ENCODE data around the gene USP17L11. TPM values are rescaled to one million over a fixed set of nuclear protein-coding genes. Genes with fewer than 3 reads are reported as not detected.
"Not testable (repeated sequence)": the region's sequence is repeated elsewhere in the genome, so short reads cannot be mapped to it uniquely, and the experiment has no call there.

The USP17L11 gene
- total RNA-seq: not detected
- long read RNA-seq: 0 reads

- H3K9me3 ChIP-seq (replicated peaks); H3K27ac ChIP-seq (replicated peaks); intact Hi-C loops (cut with micrococcal nuclease); H3K27me3 ChIP-seq (ENCODE audit: low read depth); DNase-seq; H3K36me3 ChIP-seq; H3K4me3 ChIP-seq; H3K4me1 ChIP-seq: not testable (repeated sequence)
Measured at GRCh38 chr4:9215105-9215504, at the start of gene USP17L11. TSS of gene USP17L11 (plus strand) at chr4:9215405. CDS start at chr4:9215405, 0 bp downstream.

GRCh38 chr4:9165990-9166389, 49.2 kb upstream of the USP17L11 start:
- H3K27me3 ChIP-seq (ENCODE audit: low read depth); H3K4me3 ChIP-seq; H3K27ac ChIP-seq (replicated peaks); intact Hi-C loops (cut with micrococcal nuclease); H3K4me1 ChIP-seq; H3K36me3 ChIP-seq; H3K9me3 ChIP-seq (replicated peaks); DNase-seq: not testable (repeated sequence)

DNA sequence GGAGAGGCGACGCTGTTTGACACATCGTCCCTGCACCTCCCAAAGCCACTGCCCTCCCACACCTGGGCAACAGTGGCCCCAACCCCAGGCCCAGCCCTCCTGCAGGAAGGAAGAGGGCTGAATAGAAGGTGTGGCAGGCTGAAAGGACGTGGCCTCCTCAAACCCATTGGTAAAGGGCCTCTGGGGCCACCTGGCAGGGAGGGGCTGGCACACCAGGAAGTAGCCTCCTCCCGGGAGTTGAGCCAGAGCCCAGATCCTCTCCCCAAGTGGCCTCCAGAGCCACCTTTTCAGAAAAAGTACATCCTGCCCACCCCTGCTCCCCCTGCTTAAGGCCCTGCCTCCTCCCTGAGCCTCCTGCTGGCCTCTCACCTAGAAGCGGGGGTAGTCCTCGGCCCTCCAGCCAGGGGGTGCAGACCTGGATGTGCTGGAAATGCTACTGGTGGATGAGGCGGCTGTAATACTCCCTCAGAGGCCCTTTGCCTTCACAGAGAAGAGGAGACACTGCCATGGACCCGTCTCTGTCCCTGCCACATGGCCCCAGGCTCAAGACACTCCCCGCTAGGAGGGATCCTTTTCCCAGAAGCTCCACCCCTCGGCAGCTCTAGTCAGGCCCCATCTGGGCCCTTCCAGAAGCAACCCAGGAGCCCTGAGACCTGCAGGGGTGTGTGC, 45.3 kb upstream of the USP17L11 start, which contains the start of gene FAM90A26:
TSS of gene FAM90A26 (plus strand) at position 619 of the 669 bp plus-strand sequence. CDS start 2,764 bp downstream, outside the sequence.
- intact Hi-C loops (cut with micrococcal nuclease); H3K4me1 ChIP-seq; H3K36me3 ChIP-seq; H3K4me3 ChIP-seq; H3K9me3 ChIP-seq (replicated peaks); H3K27me3 ChIP-seq (ENCODE audit: low read depth); DNase-seq; H3K27ac ChIP-seq (replicated peaks): not testable (repeated sequence)

- DNase-seq; H3K9me3 ChIP-seq (replicated peaks); H3K27me3 ChIP-seq (ENCODE audit: low read depth); H3K27ac ChIP-seq (replicated peaks); H3K36me3 ChIP-seq; intact Hi-C loops (cut with micrococcal nuclease); H3K4me3 ChIP-seq; H3K4me1 ChIP-seq: not testable (repeated sequence)
Measured at GRCh38 chr4:9210357-9210756, 4.8 kb upstream of the USP17L11 start, which contains the start of gene USP17L10. TSS of gene USP17L10 (plus strand) at chr4:9210657. CDS start at chr4:9210657, 0 bp downstream.

DNA sequence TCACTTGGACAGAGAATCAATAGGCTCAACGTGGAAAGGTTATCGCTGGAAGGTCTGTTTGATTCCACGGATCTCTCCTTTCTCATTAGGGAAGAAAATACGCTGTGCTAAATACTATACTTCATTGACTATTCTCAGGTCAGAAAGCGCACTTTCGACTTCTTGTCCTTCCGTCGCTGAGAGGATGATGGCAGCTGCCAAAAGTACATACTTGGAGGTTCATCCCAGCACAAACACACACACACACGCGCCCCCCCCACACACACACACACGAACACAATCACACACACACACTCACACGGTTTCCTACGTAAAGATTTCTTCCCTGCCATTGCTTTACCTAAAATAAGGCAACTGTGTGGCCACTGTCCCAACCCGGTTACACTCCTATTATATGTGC, 504 bp upstream of the USP17L11 start:
- H3K4me3 ChIP-seq; H3K27me3 ChIP-seq (ENCODE audit: low read depth); H3K27ac ChIP-seq (replicated peaks); H3K9me3 ChIP-seq (replicated peaks); intact Hi-C loops (cut with micrococcal nuclease); DNase-seq; H3K36me3 ChIP-seq; H3K4me1 ChIP-seq: not testable (repeated sequence)

GRCh38 chr4:9219852-9220251, 4.6 kb downstream of the USP17L11 start, which contains the start of gene USP17L12:
TSS of gene USP17L12 (plus strand) at chr4:9220152. CDS start at chr4:9220152, 0 bp downstream.
- H3K4me3 ChIP-seq; H3K9me3 ChIP-seq (replicated peaks); H3K36me3 ChIP-seq; H3K27me3 ChIP-seq (ENCODE audit: low read depth); DNase-seq; H3K27ac ChIP-seq (replicated peaks); intact Hi-C loops (cut with micrococcal nuclease); H3K4me1 ChIP-seq: not testable (repeated sequence)

DNA sequence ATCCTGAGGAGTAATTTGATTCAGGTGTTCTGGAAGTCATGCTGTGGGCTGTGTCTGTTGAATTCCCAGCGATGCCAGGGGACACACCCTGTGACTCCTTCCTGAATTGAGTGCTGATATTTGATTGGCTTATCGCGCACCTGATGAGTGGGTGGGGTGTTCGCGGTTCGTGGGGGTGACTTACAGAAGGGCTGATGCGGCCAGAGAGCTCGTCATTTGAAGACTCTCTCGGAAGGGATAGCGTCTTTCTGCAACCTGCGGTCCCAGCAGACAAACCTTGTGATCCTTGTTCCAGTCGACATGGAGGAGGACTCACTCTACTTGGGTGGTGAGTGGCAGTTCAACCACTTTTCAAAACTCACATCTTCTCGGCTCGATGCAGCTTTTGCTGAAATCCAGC, 9.4 kb downstream of the USP17L11 start, which contains the start of gene USP17L13:
TSS of gene USP17L13 (plus strand) at position 301 of the 400 bp plus-strand sequence. CDS start at position 301, 0 bp downstream.
- H3K27me3 ChIP-seq (ENCODE audit: low read depth); H3K36me3 ChIP-seq; DNase-seq; intact Hi-C loops (cut with micrococcal nuclease); H3K4me1 ChIP-seq; H3K4me3 ChIP-seq; H3K9me3 ChIP-seq (replicated peaks); H3K27ac ChIP-seq (replicated peaks): not testable (repeated sequence)

DNA sequence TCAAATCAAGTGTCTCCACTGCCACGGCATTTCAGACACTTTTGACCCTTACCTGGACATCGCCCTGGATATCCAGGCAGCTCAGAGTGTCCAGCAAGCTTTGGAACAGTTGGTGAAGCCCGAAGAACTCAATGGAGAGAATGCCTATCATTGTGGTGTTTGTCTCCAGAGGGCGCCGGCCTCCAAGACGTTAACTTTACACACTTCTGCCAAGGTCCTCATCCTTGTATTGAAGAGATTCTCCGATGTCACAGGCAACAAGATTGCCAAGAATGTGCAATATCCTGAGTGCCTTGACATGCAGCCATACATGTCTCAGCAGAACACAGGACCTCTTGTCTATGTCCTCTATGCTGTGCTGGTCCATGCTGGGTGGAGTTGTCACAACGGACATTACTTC, 15.0 kb downstream of the USP17L11 start:
- H3K4me1 ChIP-seq; DNase-seq; H3K27ac ChIP-seq (replicated peaks); H3K4me3 ChIP-seq; H3K9me3 ChIP-seq (replicated peaks); intact Hi-C loops (cut with micrococcal nuclease); H3K27me3 ChIP-seq (ENCODE audit: low read depth); H3K36me3 ChIP-seq: not testable (repeated sequence)

- H3K36me3 ChIP-seq; H3K9me3 ChIP-seq (replicated peaks); DNase-seq; H3K4me1 ChIP-seq; H3K4me3 ChIP-seq; H3K27ac ChIP-seq (replicated peaks); intact Hi-C loops (cut with micrococcal nuclease); H3K27me3 ChIP-seq (ENCODE audit: low read depth): not testable (repeated sequence)
Measured at GRCh38 chr4:9234085-9234484, 18.9 kb downstream of the USP17L11 start, which contains the start of gene USP17L15. TSS of gene USP17L15 (plus strand) at chr4:9234385. CDS start at chr4:9234385, 0 bp downstream.

DNA sequence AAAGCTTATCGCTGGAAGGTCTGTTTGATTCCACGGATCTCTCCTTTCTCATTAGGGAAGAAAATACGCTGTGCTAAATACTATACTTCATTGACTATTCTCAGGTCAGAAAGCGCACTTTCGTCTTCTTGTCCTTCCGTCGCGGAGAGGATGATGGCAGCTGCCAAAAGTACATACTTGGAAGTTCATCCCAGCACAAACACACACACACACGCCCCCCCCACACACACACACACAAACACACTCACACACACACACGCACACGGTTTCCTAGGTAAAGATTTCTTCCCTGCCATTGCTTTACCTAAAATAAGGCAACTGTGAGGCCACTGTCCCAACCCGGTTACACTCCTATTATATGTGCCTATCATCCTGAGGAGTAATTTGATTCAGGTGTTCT, 23.3 kb downstream of the USP17L11 start:
- H3K4me1 ChIP-seq; H3K4me3 ChIP-seq; H3K27ac ChIP-seq (replicated peaks); intact Hi-C loops (cut with micrococcal nuclease); H3K9me3 ChIP-seq (replicated peaks); DNase-seq; H3K27me3 ChIP-seq (ENCODE audit: low read depth); H3K36me3 ChIP-seq: not testable (repeated sequence)

GRCh38 chr4:9243579-9243978, 28.4 kb downstream of the USP17L11 start, which contains the start of gene USP17L17:
TSS of gene USP17L17 (plus strand) at chr4:9243879. CDS start at chr4:9243879, 0 bp downstream.
- H3K4me3 ChIP-seq; H3K9me3 ChIP-seq (replicated peaks); DNase-seq; H3K27ac ChIP-seq (replicated peaks); H3K4me1 ChIP-seq; intact Hi-C loops (cut with micrococcal nuclease); H3K36me3 ChIP-seq; H3K27me3 ChIP-seq (ENCODE audit: low read depth): not testable (repeated sequence)

- intact Hi-C loops (cut with micrococcal nuclease); H3K4me3 ChIP-seq; H3K9me3 ChIP-seq (replicated peaks); H3K4me1 ChIP-seq; H3K36me3 ChIP-seq; H3K27me3 ChIP-seq (ENCODE audit: low read depth); H3K27ac ChIP-seq (replicated peaks): not testable (repeated sequence)
- peak; percentile 2 for DNase-seq
Measured at GRCh38 chr4:9247953-9248680, 32.9 kb downstream of the USP17L11 start, which contains the start of gene USP17L18. TSS of gene USP17L18 (plus strand) at chr4:9248630. CDS start at chr4:9248630, 0 bp downstream.

- H3K9me3 ChIP-seq (replicated peaks); H3K4me3 ChIP-seq; H3K27me3 ChIP-seq (ENCODE audit: low read depth); H3K36me3 ChIP-seq; H3K4me1 ChIP-seq; intact Hi-C loops (cut with micrococcal nuclease); DNase-seq; H3K27ac ChIP-seq (replicated peaks): not testable (repeated sequence)
Measured at GRCh38 chr4:9253078-9253477, 37.9 kb downstream of the USP17L11 start, which contains the start of gene USP17L19. TSS of gene USP17L19 (plus strand) at chr4:9253378. CDS start at chr4:9253378, 0 bp downstream.
